ENCODE data around the gene AXIN1. TPM values are rescaled to one million over a fixed set of nuclear protein-coding genes. Genes with fewer than 3 reads are reported as not detected.

AXIN1 gene
- total RNA-seq, 1 experiment from 2014 or later = 43.7 TPM

DNA sequence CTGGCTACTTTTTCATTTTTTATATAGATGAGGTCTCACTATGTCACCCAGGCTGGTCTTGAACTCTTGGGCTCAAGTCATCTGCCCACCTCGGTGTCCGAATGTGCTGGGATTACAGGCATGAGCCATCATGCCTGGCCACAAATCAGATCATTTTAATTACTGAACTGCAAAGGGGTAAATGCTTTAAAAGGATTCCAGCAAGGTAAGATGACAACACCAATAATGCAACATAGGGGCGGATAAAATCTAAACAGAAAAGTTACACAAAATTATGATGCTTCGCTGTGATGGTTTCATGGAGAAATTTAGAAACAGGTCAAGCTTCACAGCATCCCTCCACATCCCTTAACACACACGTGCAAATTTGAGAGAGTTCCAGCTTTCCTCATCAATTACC lies 32.3 kb downstream of the AXIN1 start:
- POLR2A ChIA-PET = interaction anchor here (0.9 kb wide), 1 partner anchor 17 kb away, joined by 3 read pairs; no protein-coding TSS in a partner anchor
- CTCF ChIA-PET = no interaction called here
- Mint-ChIP-seq H3K27ac (ENCODE audit: low read depth, unreplicated experiment) (no peak overlapping the region), H3K36me3 (ENCODE audit: insufficient read depth, unreplicated experiment) (peaks cover 14% of the 10 kb centered on the region), H3K9me3 (ENCODE audit: unreplicated experiment) (no peaks in the 10 kb centered on the region), H3K27me3 (ENCODE audit: insufficient read depth, unreplicated experiment) (no peaks in the 10 kb centered on the region), H3K4me3 (ENCODE audit: unreplicated experiment) (no peak overlapping the region), H3K4me1 (ENCODE audit: insufficient read depth, unreplicated experiment) (no peaks in the 10 kb centered on the region)
- TF ChIP-seq, protein P1, sequence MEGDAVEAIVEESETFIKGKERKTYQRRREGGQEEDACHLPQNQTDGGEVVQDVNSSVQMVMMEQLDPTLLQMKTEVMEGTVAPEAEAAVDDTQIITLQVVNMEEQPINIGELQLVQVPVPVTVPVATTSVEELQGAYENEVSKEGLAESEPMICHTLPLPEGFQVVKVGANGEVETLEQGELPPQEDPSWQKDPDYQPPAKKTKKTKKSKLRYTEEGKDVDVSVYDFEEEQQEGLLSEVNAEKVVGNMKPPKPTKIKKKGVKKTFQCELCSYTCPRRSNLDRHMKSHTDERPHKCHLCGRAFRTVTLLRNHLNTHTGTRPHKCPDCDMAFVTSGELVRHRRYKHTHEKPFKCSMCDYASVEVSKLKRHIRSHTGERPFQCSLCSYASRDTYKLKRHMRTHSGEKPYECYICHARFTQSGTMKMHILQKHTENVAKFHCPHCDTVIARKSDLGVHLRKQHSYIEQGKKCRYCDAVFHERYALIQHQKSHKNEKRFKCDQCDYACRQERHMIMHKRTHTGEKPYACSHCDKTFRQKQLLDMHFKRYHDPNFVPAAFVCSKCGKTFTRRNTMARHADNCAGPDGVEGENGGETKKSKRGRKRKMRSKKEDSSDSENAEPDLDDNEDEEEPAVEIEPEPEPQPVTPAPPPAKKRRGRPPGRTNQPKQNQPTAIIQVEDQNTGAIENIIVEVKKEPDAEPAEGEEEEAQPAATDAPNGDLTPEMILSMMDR (IDR thresholded peaks at IDR 0.05; ENCODE audit: unreplicated experiment) = no peak
- BruUV-seq (replicated peaks) = no TSS peak
- intact Hi-C loops (cut with micrococcal nuclease) = no loop called here
- no peak for DNase-seq (ENCODE audit: unreplicated experiment)

GRCh38 chr16:318628-319027 lies 33.9 kb downstream of the AXIN1 start:
- BruUV-seq (replicated peaks) = no TSS peak
- intact Hi-C loops (cut with micrococcal nuclease) = no loop called here
- H3K4me1 Mint-ChIP-seq (ENCODE audit: insufficient read depth, unreplicated experiment) = no peaks in the 10 kb centered on the region
- ChIA-PET CTCF (no interaction called here), POLR2A (no interaction called here)
- no peaks in the 10 kb centered on the region for H3K27me3 Mint-ChIP-seq (ENCODE audit: insufficient read depth, unreplicated experiment)
- no peak for DNase-seq (ENCODE audit: unreplicated experiment)
- H3K36me3 Mint-ChIP-seq (ENCODE audit: insufficient read depth, unreplicated experiment) = peaks cover 21% of the 10 kb centered on the region
- no peak overlapping the region for H3K4me3 Mint-ChIP-seq (ENCODE audit: unreplicated experiment)
- TF ChIP-seq, protein P1 (IDR thresholded peaks at IDR 0.05; ENCODE audit: unreplicated experiment) = no peak
- H3K27ac Mint-ChIP-seq (ENCODE audit: low read depth, unreplicated experiment) = no peak overlapping the region
- no peaks in the 10 kb centered on the region for H3K9me3 Mint-ChIP-seq (ENCODE audit: unreplicated experiment)

- Mint-ChIP-seq H3K27me3 (ENCODE audit: insufficient read depth, unreplicated experiment) (no peaks in the 10 kb centered on the region), H3K4me3 (ENCODE audit: unreplicated experiment) (no peak overlapping the region), H3K4me1 (ENCODE audit: insufficient read depth, unreplicated experiment) (no peaks in the 10 kb centered on the region), H3K9me3 (ENCODE audit: unreplicated experiment) (no peaks in the 10 kb centered on the region), H3K27ac (ENCODE audit: low read depth, unreplicated experiment) (no peak overlapping the region), H3K36me3 (ENCODE audit: insufficient read depth, unreplicated experiment) (peaks cover 21% of the 10 kb centered on the region)
- POLR2A ChIA-PET = no interaction called here
- no TSS peak for BruUV-seq (replicated peaks)
- no peak for DNase-seq (ENCODE audit: unreplicated experiment)
- CTCF ChIA-PET = no interaction called here
- intact Hi-C loops (cut with micrococcal nuclease) = no loop called here
- TF ChIP-seq, protein P1 (IDR thresholded peaks at IDR 0.05; ENCODE audit: unreplicated experiment) = no peak
These were observed 34.9 kb downstream of the AXIN1 start for GRCh38 chr16:317583-317982.

- H3K4me1 Mint-ChIP-seq (ENCODE audit: insufficient read depth, unreplicated experiment) = no peaks in the 10 kb centered on the region
- CTCF ChIA-PET = no interaction called here
- H3K36me3 Mint-ChIP-seq (ENCODE audit: insufficient read depth, unreplicated experiment) = peaks cover 27% of the 10 kb centered on the region
- intact Hi-C loops (cut with micrococcal nuclease) = no loop called here
- POLR2A ChIA-PET = interaction anchor here (0.5 to 1.2 kb wide), 2 partner anchors 29 to 82 kb away, joined by 3 read pairs; no protein-coding TSS in a partner anchor
- TF ChIP-seq, protein P1 (IDR thresholded peaks at IDR 0.05; ENCODE audit: unreplicated experiment) = no peak
- H3K4me3 Mint-ChIP-seq (ENCODE audit: unreplicated experiment) = no peak overlapping the region
- no peaks in the 10 kb centered on the region for H3K27me3 Mint-ChIP-seq (ENCODE audit: insufficient read depth, unreplicated experiment)
- no peak for DNase-seq (ENCODE audit: unreplicated experiment)
- H3K27ac Mint-ChIP-seq (ENCODE audit: low read depth, unreplicated experiment) = no peak overlapping the region
- no peaks in the 10 kb centered on the region for H3K9me3 Mint-ChIP-seq (ENCODE audit: unreplicated experiment)
- no TSS peak for BruUV-seq (replicated peaks)
These were observed 35.6 kb downstream of the AXIN1 start for GRCh38 chr16:316741-317464.
